IPS-NIHi7 (cell line): ENCODE measurements around the gene LPIN1.

Source experiments
- DNase-seq: peaks from one replicate; pipeline ENCODE4 v3.0.0; 2012; ENCODE audit warnings: mixed read lengths; ENCODE audit errors: extremely low spot score

The LPIN1 gene

DNA sequence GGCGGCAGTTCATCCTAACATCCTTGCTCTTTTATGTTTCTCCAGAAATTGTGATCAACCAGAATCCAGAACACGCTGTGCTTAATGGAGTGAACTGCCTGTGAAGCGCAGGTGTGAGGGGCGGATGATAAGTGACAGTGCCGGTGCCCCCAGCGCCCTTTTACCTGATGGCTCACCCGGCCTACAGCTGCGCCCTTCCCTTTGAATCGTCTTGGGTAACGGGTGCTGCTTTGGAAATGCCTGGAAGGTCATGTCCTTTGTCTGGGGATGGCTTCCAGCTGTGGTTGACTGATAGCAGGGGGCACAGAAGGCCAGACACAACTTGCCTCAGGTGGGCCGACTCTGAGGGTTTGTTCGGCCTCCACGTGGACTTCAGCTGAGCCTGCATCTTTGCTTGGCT, 119.4 kb downstream of the LPIN1 start:
- DNase-seq, result no peak

- no peak for DNase-seq
These were observed 120.2 kb downstream of the LPIN1 start for GRCh38 chr2:11866358-11867335.

DNA sequence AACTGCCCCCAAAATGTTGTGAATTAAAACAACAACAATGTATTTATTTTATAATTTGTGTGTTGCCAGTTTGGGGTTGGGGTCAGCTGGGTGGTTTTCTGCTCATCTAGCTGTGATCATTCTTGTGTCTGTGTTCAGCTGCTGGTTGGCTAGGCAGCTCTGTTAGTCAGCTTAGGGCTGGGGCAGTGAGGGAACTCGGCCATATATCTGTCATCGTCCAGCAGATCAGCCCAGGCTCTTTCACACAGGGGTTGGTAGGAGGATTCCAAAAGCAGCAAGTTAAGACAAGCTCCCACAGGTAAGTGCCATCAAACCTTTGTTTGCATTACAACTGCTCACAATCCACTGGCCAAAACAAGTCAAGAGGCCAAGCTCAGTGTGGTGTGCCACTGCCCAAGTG, 121.5 kb downstream of the LPIN1 start:
- no peak for DNase-seq

- DNase-seq, result no peak
These were observed 123.1 kb downstream of the LPIN1 start for GRCh38 chr2:11869391-11869991.

- DNase-seq, result no peak
These were observed 123.6 kb downstream of the LPIN1 start for GRCh38 chr2:11870064-11870463.

- DNase-seq, result no peak
These were observed 124.2 kb downstream of the LPIN1 start for GRCh38 chr2:11870584-11870983.

DNA sequence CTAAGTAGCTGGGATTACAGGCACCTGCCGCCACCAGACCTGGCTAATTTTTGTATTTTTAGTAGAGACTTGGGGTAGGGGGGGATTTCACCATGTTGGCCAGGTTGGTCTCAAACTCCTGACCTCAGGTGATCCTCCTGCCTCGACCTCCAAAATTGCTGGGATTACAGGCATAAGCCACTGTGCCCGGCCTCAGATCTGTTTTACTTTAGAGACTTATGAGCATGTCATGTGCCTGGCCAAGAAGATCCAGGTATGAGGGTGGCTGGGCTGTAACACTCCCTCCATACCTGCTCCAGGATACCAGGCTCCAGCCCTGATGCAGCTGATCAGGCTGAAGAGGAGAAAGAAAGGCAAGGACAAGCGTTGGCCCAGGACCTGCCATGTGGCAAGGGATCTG, 125.0 kb downstream of the LPIN1 start:
- DNase-seq, result no peak

- no peak for DNase-seq
These were observed 126.0 kb downstream of the LPIN1 start for GRCh38 chr2:11872247-11872947.

- no peak for DNase-seq
These were observed 126.5 kb downstream of the LPIN1 start for GRCh38 chr2:11872948-11873269.

GRCh38 chr2:11873356-11874154, 127.1 kb downstream of the LPIN1 start:
- DNase-seq, result no peak

DNA sequence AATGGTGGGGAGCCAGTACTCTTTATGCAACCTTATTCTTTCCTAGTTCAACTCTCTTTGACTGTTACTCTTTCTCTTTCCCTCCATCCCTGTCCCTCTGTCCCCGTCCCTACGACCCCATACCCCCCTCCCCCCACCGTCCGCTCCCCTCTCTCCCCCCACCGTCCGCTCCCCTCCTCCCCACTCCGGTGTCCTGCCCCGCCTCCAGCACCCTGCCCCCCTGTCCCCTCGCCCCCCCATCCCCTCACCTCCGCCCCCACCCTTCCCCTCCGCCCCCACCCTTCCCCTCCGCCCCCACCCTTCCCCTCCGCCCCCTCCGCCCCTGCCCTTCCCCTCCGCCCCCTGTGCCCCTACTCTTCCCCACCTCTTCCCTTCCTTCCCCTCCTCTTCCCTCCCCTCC, 128.4 kb downstream of the LPIN1 start:
- no peak for DNase-seq

- DNase-seq, result no peak
These were observed 129.0 kb downstream of the LPIN1 start for GRCh38 chr2:11875481-11875880.

- DNase-seq, result no peak
These were observed 130.0 kb downstream of the LPIN1 start for GRCh38 chr2:11876436-11876835.

- no peak for DNase-seq
These were observed 130.5 kb downstream of the LPIN1 start for GRCh38 chr2:11876889-11877288.
